GM12878 (cell line): ENCODE measurements around the gene MRPL37. TPM values are rescaled to one million over a fixed set of nuclear protein-coding genes. Genes with fewer than 3 reads are reported as not detected.
A peak's percentile ranks its signal among the peaks of the same experiment; 100 is the strongest.

ENCODE experiments used
- ATAC-seq: fragments of 200-7000 bp; cut with Tn5 transposase; 3 replicates; pipeline ENCODE4 v1.9.1; 2020; ENCODE audit warnings: mild to moderate bottlenecking, moderate library complexity
- BruUV-seq: library from RNA; stranded (reverse); fragments of 400-500 nt; replicated peaks from 2 replicates; lab custom pipeline; 2021; lab: Mats Ljungman, UMichigan
- CTCF ChIA-PET: fragments of 300-600 bp; sonication (Branson Sonifier 250); formaldehyde crosslinking; extraction: SDS; loops from one replicate; lab custom pipeline; 2021; ENCODE audit warnings: inconsistent platforms; lab: Yijun Ruan, JAX
- POLR2A ChIA-PET: fragments of 350-600 bp; formaldehyde crosslinking; extraction: SDS; loops from one replicate; lab custom pipeline; 2021; ENCODE audit warnings: inconsistent platforms; lab: Charles Lee
- RAD21 ChIA-PET: fragments of 300-600 bp; sonication (Branson Sonifier 250); formaldehyde crosslinking; loops from one replicate; lab custom pipeline; 2023; ENCODE audit warnings: antibody characterized with exemption; ENCODE audit not compliant: unreplicated experiment; lab: Charles Lee
- SMC1A ChIA-PET: fragments of 300-600 bp; sonication (Branson Sonifier 250); formaldehyde crosslinking; loops from one replicate; lab custom pipeline; 2023; ENCODE audit not compliant: unreplicated experiment, uncharacterized antibody; lab: Charles Lee
- DNase-seq: peaks from one replicate; pipeline ENCODE4 v3.0.0-alpha.2; 2011; ENCODE audit warnings: low read depth, low spot score
- FAIRE-seq: peaks from 3 replicates; lab custom pipeline; 2011; peaks lifted over from hg19 to GRCh38; lab: Jason Lieb, UNC
- H2AFZ ChIP-seq: 2 replicates; pipeline ENCODE4 v1.6.0; 2011; ENCODE audit warnings: low read depth, low read length, control low read depth; ENCODE audit not compliant: control insufficient read depth
- H3K27ac ChIP-seq: 2 replicates; pipeline ENCODE4 v1.5.1; 2011; ENCODE audit warnings: control low read depth; ENCODE audit not compliant: control insufficient read depth, insufficient read depth
- H3K27me3 ChIP-seq, 2 experiments: replicated peaks in 1 of 2; 2 replicates each; pipeline versions ENCODE4 v1.6.0 to v1.6.1; 2011; ENCODE audit warnings: low read length in 1 of 2; ENCODE audit not compliant: control insufficient read depth in 2 of 2, insufficient read depth in 2 of 2
- H3K36me3 ChIP-seq, 2 experiments: 2 replicates each; pipeline ENCODE4 v1.5.1; 2011; ENCODE audit warnings: low read length in 1 of 2; ENCODE audit not compliant: control insufficient read depth in 2 of 2, insufficient read depth in 2 of 2
- H3K4me1 ChIP-seq: 2 replicates; pipeline ENCODE4 v1.6.1; 2011; ENCODE audit warnings: mild to moderate bottlenecking, low read length, moderate library complexity, mixed read lengths; ENCODE audit not compliant: control insufficient read depth, insufficient read depth
- H3K4me2 ChIP-seq: 2 replicates; pipeline ENCODE4 v1.6.0; 2011; ENCODE audit warnings: control low read depth; ENCODE audit not compliant: control insufficient read depth, insufficient read depth
- H3K4me3 ChIP-seq: fragments of 200-600 bp; sonication (generic); 2 replicates; pipeline ENCODE4 v1.5.1; 2016
- H3K79me2 ChIP-seq: 2 replicates; pipeline ENCODE4 v1.6.0; 2011; ENCODE audit warnings: low read length; ENCODE audit not compliant: control insufficient read depth, insufficient read depth
- H3K9ac ChIP-seq: 2 replicates; pipeline ENCODE4 v1.8.0; 2011; ENCODE audit warnings: low read length, control low read depth, mixed read lengths; ENCODE audit not compliant: control insufficient read depth, insufficient read depth
- H3K9me3 ChIP-seq: replicated peaks from 3 replicates; pipeline ENCODE4 v1.5.1; 2011; ENCODE audit warnings: mild to moderate bottlenecking, low read length; ENCODE audit not compliant: control insufficient read depth, insufficient read depth
- H4K20me1 ChIP-seq: 2 replicates; pipeline ENCODE4 v1.6.0; 2011; ENCODE audit not compliant: control insufficient read depth, insufficient read depth
- CREM ChIP-seq: IDR thresholded peaks from 2 replicates; pipeline ENCODE4 v1.6.1; 2014; ENCODE audit warnings: antibody characterized with exemption, low read depth
- MXI1 ChIP-seq: fragments of 150-350 bp; IDR thresholded peaks from 2 replicates; pipeline ENCODE4 v1.6.1; 2011; ENCODE audit warnings: low read depth, mild to moderate bottlenecking, inconsistent platforms, low read length, improper control_type of control experiment
- RFX5 ChIP-seq: IDR thresholded peaks from 2 replicates; pipeline ENCODE4 v1.6.1; 2011; ENCODE audit warnings: low read depth, low read length, improper control_type of control experiment
- ZNF274 ChIP-seq: IDR thresholded peaks from one replicate; pipeline ENCODE4 v1.8.0; 2011; ENCODE audit not compliant: insufficient read length, insufficient read depth
- WGBS: methylation state at CpG from one replicate; pipeline ENCODE4 v1.1.6; 2016; ENCODE audit warnings: low lambda C conversion rate; ENCODE audit not compliant: insufficient replicate concordance, insufficient coverage; ENCODE audit errors: missing lambda C conversion rate; 5-methylcytosine and 5-hydroxymethylcytosine counted together
- in situ Hi-C: fragments of 300-500 bp; cut with MboI; formaldehyde crosslinking; loops from 9 replicates; pipeline ENCODE4 v1.14.3; 2018; ENCODE audit warnings: mixed read lengths
- intact Hi-C: fragments of 100-400 bp; cut with micrococcal nuclease; formaldehyde crosslinking; loops from one replicate; pipeline ENCODE4 v1.14.2; 2022; ENCODE audit not compliant: unreplicated experiment
- polyA plus RNA-seq, 11 experiments: library from polyadenylated mRNA; depleted of rRNA in 4 of 11; unstranded in 6 of 11; stranded (reverse) in 5 of 11; fragments of >200 nt; fragmentation: Nextera tagmentation in 4 of 11; fragmentation: Illumina TruSeq in 1 of 11; extraction: Ambion mirVana in 4 of 11; extraction: Trizol in 1 of 11; gene quantifications; 1 replicate in 1 of 11; 2 replicates in 10 of 11; pipeline versions ENCODE4 v1.2.1 to v1.2.3, GENCODE V29; 2011 to 2016; ENCODE audit warnings: inconsistent platforms in 2 of 11, missing spikeins in 2 of 11, low read depth in 1 of 11
- total RNA-seq, 4 experiments: library from RNA; depleted of rRNA in 3 of 4; stranded (reverse); fragments of >200 nt in 3 of 4; fragmentation: Illumina TruSeq in 1 of 4; extraction: Trizol in 1 of 4; gene quantifications; 2 replicates each; pipeline versions ENCODE4 v1.2.1 to v1.2.3, GENCODE V29; 2013 to 2021
- TF ChIP-seq, protein P1 (sequence below): fragments of 450-650 bp; IDR thresholded peaks from 2 replicates; pipeline ENCODE4 v1.6.1; 2017; ENCODE audit warnings: antibody characterized with exemption, mild to moderate bottlenecking, moderate library complexity
- TF ChIP-seq, protein P2 (sequence below): fragments of 450-650 bp; IDR thresholded peaks from 2 replicates; pipeline ENCODE4 v1.6.1; 2016; ENCODE audit warnings: mild to moderate bottlenecking, moderate library complexity, borderline replicate concordance

MRPL37 gene
- total and polyA plus RNA-seq, 10 of the 15 experiments (the other 5 are each of a cell fraction or from before 2014, with no cell fraction given), result 41.4 to 217 (median 159) TPM

DNA sequence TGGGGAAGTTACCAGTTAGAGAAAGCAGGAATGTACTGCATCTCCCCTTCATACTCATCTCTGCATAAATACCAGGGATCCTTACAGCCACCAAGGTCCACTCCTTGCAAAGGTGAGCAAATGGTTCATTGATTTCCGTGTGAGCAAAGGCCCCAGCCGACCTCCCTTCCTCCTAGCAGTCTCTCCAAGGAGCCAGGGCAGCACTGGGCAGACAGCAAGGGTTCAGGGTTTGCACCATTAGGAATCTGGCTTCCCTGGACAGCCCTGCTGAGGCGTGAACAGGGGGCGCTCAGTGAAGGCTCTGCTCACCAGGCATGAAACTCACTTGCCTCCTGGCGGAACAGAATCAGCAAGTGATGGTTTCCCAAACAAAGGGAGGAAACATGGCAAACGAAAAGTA is 65.7 kb downstream of the MRPL37 start (continued):
- TF ChIP-seq, protein P1, sequence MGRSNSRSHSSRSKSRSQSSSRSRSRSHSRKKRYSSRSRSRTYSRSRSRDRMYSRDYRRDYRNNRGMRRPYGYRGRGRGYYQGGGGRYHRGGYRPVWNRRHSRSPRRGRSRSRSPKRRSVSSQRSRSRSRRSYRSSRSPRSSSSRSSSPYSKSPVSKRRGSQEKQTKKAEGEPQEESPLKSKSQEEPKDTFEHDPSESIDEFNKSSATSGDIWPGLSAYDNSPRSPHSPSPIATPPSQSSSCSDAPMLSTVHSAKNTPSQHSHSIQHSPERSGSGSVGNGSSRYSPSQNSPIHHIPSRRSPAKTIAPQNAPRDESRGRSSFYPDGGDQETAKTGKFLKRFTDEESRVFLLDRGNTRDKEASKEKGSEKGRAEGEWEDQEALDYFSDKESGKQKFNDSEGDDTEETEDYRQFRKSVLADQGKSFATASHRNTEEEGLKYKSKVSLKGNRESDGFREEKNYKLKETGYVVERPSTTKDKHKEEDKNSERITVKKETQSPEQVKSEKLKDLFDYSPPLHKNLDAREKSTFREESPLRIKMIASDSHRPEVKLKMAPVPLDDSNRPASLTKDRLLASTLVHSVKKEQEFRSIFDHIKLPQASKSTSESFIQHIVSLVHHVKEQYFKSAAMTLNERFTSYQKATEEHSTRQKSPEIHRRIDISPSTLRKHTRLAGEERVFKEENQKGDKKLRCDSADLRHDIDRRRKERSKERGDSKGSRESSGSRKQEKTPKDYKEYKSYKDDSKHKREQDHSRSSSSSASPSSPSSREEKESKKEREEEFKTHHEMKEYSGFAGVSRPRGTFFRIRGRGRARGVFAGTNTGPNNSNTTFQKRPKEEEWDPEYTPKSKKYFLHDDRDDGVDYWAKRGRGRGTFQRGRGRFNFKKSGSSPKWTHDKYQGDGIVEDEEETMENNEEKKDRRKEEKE, result no peak
- no peak for TF ChIP-seq MXI1
- TF ChIP-seq ZNF274, result no peak

DNA sequence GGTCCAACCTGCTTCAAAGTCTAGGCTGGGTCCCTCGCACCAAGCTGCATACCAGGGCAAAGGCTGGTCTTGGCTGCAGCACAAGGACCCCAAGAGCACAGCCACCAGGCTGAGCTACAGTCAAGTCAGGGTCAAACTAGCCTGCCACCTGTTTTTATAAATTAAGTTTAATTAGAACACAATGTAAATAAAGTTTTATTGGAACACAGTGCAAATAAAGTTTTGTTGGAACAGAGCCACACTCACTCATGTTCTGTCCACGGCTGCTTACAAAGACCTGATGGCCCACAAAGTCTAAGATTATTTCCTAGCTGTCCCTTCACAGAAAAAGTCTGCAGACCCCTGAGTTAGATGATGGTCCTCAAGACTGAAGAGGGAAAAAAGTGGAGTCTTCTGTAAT is 66.2 kb downstream of the MRPL37 start:
- FAIRE-seq (no peak), DNase-seq (no peak), ATAC-seq (no peak)
- TF ChIP-seq RFX5 (no peak), CREM (no peak)
- TF ChIP-seq, protein P2, sequence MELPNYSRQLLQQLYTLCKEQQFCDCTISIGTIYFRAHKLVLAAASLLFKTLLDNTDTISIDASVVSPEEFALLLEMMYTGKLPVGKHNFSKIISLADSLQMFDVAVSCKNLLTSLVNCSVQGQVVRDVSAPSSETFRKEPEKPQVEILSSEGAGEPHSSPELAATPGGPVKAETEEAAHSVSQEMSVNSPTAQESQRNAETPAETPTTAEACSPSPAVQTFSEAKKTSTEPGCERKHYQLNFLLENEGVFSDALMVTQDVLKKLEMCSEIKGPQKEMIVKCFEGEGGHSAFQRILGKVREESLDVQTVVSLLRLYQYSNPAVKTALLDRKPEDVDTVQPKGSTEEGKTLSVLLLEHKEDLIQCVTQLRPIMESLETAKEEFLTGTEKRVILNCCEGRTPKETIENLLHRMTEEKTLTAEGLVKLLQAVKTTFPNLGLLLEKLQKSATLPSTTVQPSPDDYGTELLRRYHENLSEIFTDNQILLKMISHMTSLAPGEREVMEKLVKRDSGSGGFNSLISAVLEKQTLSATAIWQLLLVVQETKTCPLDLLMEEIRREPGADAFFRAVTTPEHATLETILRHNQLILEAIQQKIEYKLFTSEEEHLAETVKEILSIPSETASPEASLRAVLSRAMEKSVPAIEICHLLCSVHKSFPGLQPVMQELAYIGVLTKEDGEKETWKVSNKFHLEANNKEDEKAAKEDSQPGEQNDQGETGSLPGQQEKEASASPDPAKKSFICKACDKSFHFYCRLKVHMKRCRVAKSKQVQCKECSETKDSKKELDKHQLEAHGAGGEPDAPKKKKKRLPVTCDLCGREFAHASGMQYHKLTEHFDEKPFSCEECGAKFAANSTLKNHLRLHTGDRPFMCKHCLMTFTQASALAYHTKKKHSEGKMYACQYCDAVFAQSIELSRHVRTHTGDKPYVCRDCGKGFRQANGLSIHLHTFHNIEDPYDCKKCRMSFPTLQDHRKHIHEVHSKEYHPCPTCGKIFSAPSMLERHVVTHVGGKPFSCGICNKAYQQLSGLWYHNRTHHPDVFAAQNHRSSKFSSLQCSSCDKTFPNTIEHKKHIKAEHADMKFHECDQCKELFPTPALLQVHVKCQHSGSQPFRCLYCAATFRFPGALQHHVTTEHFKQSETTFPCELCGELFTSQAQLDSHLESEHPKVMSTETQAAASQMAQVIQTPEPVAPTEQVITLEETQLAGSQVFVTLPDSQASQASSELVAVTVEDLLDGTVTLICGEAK, result peak; percentile 55; the same call in 1 of the 2 replicates
- Histone ChIP-seq H3K79me2 (no peaks in the 10 kb centered on the region), H3K27ac (no peak overlapping the region), H3K9me3 (no peaks in the 10 kb centered on the region), H3K27me3 (no peaks in the 10 kb centered on the region), H3K4me1 (no peaks in the 10 kb centered on the region), H3K36me3 (peaks cover 0 to 3% of the 10 kb centered on the region in 2 experiments; a peak in 2 of 4 replicates), H4K20me1 (no peaks in the 10 kb centered on the region; the same call in 1 of the 2 replicates), H3K9ac (no peak overlapping the region), H3K4me3 (no peak overlapping the region), H2AFZ (no peak overlapping the region), H3K4me2 (no peak overlapping the region)
- in situ Hi-C loops (no loop called here), intact Hi-C loops (no loop called here)
- no TSS peak for BruUV-seq
- POLR2A ChIA-PET, result no interaction called here
- WGBS, result 93% methylated on average over 2 of the region's 2 CpGs
- RAD21 ChIA-PET, result no interaction called here
- CTCF ChIA-PET, result no interaction called here
- SMC1A ChIA-PET, result no interaction called here
